NCI-H526 treated with DMSO at 0.1 percent for 48 hours (cell line): Measurements from ENCODE around the gene MLPH.

ENCODE experiments used
- DNase-seq: peaks from one replicate; lab custom pipeline; 2025; lab: John Stamatoyannopoulos, UW

MLPH gene

DNA sequence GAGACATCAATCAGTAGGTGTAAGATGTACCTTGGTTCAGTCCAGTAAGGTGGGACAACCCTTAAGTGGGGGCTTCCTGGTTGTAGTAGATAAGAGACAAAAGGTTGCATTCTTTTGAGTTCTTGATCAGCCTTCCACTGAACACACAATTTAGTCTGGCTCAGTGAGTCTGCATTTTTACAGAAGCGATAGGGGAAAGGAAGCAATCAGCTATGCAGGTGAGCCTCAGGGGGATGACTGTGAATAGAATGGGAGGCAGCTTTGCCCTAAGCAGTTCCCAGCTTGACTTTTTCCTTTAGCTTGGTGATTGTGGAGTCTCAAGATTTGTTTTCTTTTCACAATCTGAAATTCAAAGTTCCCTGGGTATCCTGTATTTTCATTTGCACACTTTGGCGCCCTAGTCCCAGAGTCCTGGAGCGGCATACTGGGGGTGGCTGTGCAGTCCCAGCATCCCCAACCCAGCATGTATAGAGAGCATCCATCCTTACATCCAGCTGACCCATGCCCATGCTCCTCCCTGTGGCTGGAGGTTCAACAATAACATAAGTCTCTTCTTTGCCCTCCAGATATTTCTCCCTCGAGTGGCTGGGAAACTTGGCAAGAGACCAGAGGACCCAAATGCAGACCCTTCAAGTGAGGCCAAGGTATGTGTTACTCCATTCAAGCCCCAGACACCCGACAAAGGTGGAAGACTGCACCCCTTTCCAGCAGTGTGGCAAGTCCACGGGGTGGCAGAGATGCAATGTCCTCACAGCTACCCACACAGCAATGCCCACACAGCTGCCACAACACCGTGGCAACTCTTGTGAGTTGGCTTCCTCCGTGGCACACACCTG lies 59.2 kb downstream of the MLPH start:
- DNase-seq, result no peak

DNA sequence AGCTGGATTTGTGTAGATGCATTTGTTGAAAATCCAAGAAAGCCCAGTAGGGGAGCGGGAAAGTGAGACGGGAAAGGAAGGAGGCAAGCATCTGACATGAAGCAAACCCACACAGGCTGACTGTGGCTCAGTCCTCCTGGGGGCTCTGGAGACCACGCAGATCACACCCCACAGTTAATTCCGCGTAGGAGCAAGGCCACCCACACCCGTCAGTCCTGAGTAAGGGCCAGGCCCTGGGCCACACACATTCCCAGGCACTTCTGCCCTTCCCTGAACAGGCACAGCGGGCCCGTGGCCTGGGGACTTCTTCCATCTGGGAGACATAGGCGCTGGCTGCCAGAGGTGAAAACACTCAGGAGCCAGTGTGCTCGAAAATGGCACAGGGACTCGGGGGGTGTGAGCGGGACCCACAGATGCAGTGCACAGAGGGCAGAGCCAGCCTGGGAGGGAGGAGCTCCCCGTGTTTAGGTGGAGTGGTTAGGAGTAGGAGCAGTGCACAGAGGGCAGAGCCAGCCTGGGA lies 59.9 kb downstream of the MLPH start:
- DNase-seq, result no peak

DNA sequence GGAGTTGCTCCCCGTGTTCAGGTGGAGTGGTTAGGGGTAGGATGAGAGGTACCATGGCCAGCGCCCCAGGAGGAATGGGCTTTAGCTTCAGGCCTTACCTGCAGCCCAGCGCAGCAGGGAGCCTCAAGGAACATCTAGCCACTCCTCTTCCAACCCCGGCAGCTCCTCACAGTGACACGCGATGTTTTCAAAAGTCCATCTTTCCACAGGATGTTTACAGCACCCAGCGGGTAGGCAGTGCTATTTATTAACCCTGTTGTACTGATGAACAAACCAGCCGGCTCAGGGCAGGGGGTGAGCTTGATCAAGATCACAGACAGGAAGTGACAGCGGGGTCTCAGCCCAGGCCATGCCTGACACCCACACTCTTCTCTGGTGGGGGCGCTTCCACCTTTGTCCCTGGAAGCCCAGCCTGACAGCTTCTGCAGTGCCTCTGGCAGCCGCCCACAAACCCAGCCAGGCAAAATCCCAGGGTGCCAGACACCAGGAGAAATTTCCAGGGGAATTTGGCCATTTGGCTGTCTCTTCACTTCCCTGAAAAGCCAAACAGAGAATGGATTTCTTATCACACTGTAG lies 60.9 kb downstream of the MLPH start:
- no peak for DNase-seq

DNA sequence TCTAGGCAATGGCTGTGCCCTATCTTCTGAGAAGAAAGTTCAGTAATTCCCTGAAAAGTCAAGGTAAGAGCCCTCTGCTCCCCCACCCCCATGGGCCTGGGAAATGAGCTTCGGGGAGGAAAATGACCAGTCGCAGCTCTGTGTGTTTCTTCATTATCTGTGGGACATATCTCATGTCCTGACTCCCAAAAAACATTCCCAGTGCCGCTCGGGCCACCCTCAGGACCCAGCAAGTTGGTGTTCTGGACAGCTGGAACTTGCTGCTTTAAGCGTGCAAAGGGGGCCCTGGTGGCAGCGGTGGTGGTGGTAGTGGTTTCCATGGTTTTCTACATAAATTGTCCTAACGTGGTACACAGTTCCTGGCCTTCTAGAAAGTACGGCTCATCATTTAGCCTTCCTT lies 62.2 kb downstream of the MLPH start:
- DNase-seq, result no peak

DNA sequence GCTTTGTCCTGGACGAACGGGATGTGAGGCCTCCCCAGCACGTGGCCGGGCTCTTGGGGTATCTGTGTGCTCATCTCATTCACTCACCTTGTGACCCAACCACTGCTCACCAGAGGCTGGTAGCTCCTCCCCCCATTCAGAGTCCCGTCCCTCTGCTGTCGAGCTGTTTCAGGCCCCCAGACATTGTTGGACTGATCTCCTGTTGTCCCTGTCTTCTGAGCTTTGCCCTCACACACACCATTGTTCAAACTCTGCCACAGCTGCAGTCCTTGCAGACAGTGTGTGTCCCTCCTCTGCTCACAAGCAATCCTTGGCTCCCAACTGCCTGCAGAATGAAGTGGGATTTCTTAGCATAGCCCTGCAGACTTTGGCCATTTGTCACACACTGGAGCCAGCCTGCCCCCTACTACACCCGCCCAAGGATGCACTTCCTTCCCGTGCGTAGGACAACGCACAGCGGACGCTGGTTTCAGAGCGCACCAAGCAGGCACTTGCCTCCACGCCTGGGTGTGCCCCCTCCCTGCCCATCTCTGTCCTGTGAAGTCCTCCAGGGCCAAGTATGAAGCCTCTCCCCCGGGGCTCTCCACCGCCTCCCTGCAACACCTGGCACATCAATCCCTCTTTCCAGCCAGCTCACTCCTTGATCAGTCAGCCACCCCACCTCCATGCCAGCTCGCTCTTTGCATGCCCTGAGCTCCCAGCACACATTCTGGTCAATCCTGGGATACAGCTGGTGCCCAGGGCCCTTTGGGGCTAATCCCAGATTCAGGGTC lies 62.8 kb downstream of the MLPH start:
- no peak for DNase-seq

DNA sequence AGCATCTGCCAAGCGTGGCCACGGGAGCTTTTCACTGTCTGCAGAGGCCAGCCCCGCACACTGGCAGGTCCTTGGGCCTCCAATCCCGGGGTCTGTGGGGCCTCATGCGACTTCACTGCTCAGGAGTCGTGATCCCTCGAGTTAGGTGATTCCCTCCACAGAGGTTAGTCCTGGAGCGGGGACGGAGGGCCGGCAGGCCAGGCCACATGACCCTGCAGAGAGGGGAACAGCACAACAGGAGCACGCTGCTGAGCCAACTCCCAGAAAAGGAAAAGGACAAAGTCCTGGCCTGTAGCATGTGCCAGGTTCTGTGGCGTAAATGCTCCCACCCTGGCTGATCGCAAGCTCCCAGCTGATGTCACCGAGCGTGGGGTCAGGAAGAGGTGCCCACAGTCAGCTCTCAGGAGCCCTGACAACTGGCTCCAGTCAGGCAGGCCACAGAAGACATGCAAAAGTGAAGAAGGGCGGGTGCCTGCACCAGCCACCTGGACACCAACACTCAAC lies 64.1 kb downstream of the MLPH start:
- DNase-seq, result no peak

DNA sequence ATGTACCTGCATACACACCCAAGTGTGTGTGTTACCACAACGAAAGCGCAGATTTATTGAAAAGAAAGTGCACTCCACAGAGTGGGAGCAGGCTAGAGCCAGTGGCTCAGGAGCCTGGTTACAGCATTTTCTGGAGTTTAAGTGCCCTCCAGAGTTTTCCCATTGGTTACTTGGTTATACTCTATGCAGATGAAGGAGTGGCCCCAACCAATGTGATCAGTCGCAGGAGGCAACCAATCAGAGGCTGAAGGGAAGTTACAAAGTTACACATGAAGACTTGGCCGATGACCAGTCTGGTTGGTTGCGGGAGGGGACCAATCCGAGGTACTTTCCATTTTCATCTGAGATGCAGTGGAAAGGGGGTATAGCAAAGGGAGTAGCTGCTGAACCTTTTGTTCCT lies 65.9 kb downstream of the MLPH start:
- DNase-seq, result no peak

DNA sequence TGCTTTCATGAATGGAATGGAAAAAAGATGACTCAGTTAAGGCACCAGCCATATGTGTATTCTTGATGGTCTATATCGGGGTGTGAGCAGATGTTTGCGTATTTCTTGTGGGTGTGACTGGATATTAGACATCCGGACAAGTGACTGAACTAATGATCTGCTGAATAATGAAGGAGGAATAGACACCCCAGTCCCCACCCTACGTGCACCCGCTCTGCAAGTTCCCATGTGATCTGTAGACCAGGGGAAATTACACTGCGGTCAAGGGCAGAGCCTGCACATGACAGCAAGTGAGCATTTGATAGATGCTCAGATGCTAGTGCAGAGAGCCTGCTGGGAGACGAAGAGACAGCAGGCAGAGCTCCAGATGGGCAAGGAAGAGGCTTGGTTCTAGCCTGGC lies 66.9 kb downstream of the MLPH start:
- DNase-seq, result no peak

DNA sequence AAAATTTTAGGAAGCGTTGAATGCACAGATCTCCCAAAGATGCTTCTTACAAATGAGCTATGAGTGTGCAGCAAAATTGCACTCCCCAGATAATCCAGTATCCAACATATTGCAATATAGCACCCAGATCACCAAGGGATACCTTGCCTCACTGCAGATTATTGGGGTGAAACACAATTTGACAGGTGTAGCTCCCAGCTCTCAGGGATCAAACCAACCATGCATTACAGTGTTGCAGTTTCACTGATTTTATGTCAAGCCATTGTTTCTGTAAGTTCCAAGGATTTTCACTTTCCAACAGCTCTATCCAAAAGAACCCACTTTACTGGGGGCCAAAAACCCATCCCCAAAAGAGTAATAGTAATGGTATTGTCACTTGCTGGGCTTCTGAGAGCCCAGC lies 68.5 kb downstream of the MLPH start:
- no peak for DNase-seq

DNA sequence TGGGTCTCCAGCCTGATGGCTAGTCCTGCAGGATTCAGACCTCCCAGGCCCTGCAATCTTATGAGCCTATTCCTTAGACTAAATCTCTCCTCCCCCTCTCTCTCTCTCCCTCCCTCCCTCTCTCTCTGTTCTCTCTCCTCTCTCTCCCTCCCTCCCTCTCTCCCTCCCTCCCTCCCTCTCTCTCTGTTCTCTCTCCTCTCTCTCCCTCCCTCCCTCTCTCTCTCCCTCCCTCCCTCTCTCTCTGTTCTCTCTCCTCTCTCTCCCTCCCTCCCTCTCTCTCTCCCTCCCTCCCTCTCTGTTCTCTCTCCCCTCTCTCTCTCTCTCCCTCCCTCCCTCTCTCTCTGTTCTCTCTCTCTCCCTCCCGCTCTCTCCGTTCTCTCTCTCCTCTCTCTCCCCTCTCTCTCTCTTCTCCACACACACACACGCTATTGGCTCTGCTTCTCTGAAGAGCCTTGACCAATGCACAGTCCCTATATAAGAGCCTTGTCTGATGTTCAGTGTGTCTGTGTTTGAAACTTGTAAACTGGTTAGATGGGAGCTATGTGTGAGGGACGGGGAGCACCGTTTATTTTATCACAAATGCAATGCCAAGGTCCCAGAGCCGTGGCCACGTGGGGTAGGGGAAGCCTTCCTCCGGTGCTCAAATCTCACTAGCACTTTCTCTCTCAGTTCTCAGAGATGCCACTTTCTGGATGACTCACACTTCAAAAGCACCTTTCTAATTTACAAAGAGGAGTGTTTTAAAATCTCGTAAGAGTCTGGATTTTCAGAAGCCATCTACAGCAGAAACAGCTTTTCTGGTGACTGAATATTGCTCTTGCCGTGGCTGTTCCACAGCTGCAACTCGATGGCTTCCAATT lies 70.0 kb downstream of the MLPH start:
- DNase-seq, result no peak

DNA sequence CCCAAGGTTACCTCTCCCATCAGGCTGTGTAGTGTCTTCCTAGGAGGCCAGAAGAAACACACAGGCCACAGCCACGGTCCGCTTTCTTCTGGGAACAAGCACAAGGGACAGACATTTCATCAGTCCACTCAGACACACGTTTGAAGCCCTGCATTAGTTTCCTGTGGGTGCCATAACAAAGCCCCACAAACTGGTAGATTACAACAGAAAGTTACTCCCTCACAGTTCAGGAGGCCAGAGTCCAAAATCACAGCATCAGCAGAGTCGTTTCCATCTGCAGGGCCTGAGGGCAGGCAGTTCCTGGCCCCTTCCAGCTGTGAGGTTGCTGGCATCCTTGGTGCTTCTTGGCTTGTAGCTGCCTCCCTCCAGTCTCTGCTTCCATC lies 70.6 kb downstream of the MLPH start:
- no peak for DNase-seq

DNA sequence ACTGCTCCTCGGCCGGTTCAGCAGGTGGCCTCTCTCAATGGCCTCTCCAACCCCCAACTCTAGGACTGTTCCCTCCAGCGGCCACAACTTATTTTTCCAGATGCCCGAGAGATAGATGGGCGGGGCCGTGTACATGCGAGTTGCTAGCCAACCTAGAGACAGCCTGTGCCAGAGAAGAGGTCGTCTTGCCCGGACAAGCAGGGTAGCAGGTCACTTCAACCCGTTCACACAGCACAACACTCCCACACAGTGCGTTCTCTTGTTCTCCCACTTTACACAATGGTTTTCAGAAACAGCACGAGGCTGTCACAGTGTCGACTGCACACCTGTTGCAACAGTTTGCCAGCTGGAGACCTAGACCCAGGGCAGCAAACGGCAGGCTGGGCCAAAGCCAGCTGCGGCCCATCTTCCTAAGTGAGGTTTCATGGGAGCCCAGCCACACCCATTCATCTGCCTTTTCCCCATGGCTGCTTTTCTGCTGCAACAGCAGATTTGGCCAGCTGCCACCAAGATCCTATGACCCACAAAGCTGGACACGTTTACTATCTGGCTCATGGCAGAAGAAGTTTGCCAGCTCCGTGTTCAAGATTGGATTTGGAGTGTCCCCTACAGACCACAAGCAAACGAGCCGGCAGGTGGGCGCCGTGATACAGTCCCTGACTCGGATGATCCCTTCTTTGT lies 72.0 kb downstream of the MLPH start:
- DNase-seq, result no peak

DNA sequence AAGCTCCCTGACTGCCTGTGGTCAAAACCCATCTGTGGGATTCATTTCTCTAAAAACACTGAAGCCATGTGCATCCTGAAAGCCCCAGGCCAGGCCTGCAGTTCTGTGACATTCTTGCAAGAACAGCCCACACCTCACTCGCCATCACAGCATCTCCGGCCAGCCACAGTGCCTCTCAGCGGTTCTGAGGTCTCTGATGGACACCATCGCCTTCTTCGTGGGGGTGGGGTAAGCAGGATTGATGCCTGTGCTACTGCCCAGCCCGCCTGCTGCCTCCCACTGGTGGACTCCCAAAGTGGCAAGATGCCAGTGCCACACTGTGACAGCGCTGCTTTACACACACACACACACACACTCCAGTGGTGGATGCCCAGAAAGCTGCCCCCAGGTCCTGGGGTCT lies 74.2 kb downstream of the MLPH start:
- DNase-seq, result no peak

DNA sequence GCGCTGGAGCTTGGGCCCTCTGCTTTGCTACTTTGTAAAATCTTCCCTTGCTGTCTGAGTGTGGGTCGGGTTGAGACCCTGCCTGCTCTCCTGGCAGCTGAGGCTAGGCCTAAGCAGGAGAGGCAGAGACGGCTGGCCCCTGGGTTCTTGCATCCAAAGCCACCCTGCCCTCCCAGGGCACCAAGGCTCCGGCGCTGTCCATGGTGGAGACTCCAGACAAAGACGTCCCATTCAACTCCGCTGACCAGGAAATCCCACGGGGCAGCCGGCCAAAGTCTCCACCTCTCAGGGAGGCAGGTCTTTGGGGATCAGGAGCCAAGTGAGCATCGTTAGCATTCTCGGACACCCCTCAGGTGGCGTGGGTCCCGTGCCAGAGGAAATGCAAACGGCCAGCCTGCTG lies 76.8 kb downstream of the MLPH start:
- no peak for DNase-seq

DNA sequence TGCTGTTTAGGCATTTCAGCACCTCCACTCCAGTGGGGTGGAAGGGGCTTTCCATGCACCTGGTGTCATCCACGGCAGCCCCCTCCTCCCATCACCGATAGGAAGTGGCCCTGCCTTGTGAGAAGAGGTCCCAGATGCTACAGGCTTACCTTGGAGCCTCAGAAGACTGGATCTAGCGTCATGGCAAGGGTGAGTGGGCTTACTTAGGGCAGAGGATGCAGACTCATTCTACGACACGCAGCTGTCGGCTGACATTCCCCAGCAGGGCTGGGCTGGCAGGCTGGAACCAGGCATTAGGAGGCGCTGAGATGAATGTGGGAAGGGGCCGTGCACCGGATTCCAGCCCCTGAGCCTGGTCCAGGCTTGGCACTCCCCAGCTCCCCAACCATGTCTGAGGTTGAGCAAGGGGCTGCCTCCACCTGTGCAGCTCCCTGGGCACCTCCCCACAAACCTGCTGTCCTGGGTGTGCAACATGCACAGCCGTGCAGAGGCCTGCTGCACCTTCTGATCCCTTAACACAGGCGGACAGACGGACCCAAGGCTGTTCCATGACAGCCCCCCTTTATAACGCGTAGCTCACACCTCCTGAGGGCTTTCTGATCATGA lies 77.6 kb downstream of the MLPH start:
- no peak for DNase-seq

DNA sequence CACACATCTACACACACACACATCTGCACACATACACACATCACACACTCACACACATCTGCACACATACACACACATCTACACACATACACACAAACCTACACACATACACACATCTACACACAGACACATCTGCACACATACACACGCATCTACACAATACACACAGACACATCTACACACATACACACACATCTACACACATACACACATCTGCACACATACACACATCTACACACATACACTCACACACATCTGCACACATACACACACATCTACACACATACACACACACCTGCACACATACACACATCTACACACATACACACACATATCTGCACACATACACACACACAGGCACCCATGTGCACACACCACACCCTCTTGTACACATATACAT lies 78.9 kb downstream of the MLPH start:
- no peak for DNase-seq

DNA sequence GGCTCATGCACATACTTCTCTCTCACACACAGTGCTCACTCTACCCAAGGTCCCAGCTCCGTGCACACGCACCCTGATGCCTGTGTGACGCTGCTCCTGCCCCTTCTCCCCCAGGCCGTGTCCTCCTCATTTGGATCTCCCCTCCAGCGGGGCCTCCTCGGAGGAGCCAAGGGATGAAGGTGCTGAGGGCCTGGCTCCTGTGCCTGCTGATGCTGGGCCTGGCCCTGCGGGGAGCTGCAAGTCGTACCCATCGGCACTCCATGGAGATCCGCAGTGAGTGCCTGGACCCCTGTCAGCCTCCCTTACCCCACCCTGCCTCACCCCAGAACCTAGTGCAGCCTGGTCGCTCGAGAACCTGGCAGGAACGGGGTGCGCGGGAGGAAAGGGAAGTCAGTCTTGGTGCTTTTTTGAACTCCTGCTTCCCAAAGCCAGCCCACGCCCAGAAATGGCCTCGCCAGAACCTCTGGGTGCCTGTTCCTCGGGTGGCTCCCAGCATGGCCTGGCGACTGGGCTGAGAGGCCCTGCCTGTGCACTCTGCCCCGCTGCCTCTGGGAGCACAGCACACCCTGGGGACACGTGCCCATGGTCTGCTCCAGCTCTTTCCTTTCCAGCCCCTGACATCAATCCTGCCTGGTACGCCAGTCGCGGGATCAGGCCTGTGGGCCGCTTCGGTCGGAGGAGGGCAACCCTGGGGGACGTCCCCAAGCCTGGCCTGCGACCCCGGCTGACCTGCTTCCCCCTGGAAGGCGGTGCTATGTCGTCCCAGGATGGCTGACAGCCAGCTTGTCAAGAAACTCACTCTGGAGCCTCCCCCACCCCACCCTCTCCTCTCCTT lies 79.6 kb downstream of the MLPH start, which contains the start of gene PRLH:
PRLH (plus strand) TSS at position 174 of the 835 bp plus-strand sequence; CDS start at position 174, 0 bp downstream.
- DNase-seq, result no peak

DNA sequence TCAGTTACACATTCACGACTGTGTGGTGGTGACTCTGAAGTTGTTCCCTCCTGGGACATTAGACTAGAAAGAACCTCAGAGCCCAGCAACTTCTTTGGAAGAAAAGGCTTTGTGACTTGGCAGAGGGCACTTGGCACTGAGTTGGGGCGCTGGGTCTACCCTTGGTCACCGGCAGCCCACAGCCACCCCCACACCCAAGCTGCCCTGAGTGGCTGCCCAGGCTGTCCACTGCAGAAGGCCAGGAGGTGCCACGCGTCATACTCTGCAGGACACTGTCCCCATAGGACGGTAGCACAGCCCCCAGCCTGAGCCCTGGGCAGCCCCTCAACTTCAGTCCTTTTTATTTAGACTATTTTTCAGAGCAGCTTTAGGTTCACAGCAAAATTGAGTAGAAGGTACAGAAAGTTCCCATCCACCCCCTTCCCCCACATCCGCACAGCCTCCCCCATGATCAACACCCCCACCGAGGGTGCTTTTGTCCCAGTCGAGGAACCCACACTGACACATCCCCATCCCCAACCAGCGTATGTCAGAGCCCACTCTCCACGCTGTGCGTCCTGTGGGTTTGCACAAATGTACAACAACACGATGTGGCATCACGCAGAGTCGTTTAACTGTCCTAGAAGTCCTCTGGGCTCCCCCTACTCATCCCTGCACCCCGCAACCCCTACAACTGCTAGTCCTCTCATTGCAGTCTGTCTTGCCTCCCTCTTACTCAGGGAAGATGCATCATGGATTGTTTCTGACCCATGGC lies 80.4 kb downstream of the MLPH start:
- no peak for DNase-seq

DNA sequence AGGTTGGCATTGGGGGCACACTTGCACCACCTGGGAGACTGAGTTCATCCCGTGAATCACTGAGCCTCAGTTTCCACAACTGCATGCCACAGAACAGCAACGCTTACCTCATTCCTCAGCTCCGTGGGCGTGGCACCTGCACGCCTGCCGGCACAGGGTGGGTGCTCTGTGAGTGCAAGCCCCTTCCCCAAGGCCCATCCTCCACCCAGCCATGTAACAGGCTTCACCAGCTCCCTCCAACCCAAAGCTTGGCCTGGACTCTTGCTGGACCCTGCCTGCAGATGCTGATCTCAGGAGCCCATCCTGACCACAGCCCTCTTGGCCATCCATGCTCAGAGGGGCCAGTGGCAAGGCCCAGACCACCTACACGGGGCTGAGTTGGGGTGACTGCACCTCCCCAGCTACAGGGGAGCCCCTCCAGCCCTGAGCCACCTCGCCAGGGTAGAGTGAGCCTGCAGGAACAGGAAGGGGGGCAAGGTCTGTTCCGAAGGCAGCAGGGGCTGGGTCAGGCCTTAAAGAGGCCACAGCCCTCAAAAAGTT lies 81.1 kb downstream of the MLPH start:
- no peak for DNase-seq
